Measurements from ENCODE around the gene FRG2. TPM values are rescaled to one million over a fixed set of nuclear protein-coding genes. Genes with fewer than 3 reads are reported as not detected.
"Not testable (repeated sequence)": the region's sequence is repeated elsewhere in the genome, so short reads cannot be mapped to it uniquely, and the experiment has no call there.

FRG2 gene
- not detected for polyA plus RNA-seq (2012; ENCODE audit: insufficient read depth, insufficient read length)

DNA sequence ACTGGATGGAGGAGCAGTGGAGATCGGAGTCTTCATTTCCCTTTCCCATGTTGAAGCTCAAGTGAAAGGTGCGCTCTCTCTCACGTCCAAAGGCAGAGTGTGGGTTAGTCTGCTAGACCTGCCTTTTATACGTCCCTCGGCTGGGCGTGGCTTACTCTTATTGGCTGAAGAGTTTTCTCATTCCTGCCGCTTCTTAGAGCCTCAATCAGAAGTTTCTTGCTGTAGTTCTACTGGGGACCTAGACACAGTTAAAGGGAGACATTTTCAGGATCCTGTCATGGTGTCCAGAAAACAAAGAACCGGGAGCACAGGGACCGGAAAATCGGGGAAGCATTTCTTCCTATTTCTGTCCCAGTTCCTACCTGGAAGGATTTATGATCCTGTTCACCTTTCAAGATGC, at the start of gene FRG2:
FRG2 (minus strand) TSS at position 101 of the 400 bp plus-strand sequence; CDS start at position 49, 52 bp downstream.
- H3K4me3 ChIP-seq (ENCODE audit: low read length); DNase-seq (ENCODE audit: low read depth, low spot score): not testable (repeated sequence)

GRCh38 chr4:190068351-190068750, 41.3 kb upstream of the FRG2 start:
- not testable (repeated sequence) for H3K4me3 ChIP-seq (ENCODE audit: low read length); DNase-seq (ENCODE audit: low read depth, low spot score)

GRCh38 chr4:190064805-190065204, 37.7 kb upstream of the FRG2 start:
- not testable (repeated sequence) for H3K4me3 ChIP-seq (ENCODE audit: low read length); DNase-seq (ENCODE audit: low read depth, low spot score)

DNA sequence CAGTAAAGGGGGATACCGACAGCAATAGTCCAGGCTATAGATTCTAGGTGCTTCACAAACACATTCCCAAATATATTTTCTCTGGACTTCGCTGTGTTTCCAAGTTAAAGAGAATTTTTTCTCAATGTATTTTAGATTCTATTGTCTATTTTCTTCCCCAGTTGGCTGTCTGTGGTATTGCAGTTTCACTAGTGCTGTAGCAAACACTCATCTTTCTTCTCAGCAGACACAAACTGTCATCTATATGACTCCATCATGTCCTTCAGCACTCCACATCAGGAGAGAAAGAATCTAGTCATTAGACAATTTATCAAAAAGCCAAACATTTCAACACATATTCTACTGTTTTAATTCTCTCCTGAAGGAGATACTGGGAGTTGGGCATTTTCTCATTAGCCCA, 37.3 kb upstream of the FRG2 start, which contains the start of gene DBET:
DBET (plus strand) TSS at position 161 of the 400 bp plus-strand sequence.
- not testable (repeated sequence) for DNase-seq (ENCODE audit: low read depth, low spot score); H3K4me3 ChIP-seq (ENCODE audit: low read length)

GRCh38 chr4:190058997-190059396, 31.9 kb upstream of the FRG2 start:
- not testable (repeated sequence) for H3K4me3 ChIP-seq (ENCODE audit: low read length); DNase-seq (ENCODE audit: low read depth, low spot score)

DNA sequence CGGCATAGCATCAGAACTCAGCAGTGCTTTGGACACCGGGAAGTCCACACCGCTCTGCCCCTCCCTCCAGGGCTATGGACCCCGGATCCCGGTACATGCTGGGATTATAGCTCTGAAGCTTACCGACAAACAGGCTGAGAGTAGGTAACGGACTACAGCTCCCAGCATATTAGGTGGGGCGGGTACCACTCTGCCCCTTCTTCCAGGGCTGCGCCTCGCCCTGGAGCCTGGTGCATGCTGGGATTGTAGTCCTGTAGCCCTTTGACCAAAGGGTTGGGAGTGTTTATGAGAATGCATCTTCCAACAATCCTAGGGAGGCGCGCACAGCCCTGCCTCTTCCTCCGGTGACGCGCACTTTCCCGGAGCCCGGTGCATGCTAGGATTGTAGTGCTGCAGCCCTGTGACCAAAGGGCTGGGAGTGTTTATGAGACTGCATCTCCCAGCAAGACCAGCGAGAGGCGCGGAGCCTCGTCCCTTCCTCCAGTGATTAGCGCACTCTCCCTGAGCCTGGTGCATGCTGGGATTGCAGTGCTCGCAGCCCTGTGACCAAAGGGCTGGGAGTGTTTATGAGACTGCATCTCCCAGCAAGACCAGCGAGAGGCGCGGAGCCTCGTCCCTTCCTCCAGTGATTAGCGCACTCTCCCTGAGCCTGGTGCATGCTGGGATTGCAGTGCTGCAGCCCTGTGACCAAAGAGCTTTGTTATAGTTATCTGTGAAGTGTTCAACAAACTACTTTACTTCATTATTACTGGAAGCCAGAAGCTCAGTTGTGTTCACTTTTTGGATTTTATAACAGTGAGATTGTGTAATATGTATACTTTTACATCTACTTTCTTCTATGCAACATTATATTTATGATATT, 22.6 kb upstream of the FRG2 start:
- DNase-seq (ENCODE audit: low read depth, low spot score); H3K4me3 ChIP-seq (ENCODE audit: low read length): not testable (repeated sequence)

DNA sequence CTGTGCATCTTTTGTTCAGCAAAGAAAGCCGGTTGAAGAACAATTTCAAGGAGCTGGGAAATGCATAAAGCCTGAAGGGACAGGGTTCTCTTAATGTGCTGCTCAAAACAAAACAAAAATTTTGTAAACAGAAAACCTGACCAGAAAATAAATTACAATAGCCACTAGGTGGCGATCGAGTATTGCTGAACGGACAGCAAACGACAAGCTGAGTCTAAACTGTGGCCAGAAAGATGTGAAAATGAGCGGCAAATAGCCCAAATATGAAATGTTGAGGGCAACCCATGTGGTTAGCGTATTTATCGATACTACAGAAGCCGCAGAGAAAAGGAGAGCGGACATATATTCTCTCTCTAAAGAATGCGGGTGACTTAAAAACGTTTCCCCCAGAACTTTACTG, 20.6 kb upstream of the FRG2 start:
- DNase-seq (ENCODE audit: low read depth, low spot score); H3K4me3 ChIP-seq (ENCODE audit: low read length): not testable (repeated sequence)

DNA sequence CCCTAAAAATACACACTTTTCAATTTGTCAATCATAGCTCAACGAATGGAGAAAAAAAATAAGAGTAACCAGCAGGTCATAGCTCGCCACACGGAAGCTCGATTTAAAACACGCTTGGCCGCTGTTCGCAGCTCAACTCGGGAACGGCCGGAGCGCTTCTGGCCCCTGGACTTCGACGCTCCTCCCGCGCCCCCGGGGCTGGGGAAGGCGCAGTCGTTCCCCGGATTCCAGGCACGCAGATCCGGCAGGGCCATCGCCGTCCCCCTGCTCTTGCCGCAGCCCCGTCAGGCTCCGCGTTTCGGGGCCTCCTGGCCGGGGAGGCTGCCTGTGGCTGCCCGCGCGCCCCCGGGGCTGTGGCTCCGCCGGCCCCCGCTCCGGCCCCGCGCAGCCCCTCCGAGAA, 13.8 kb upstream of the FRG2 start:
- H3K4me3 ChIP-seq (ENCODE audit: low read length); DNase-seq (ENCODE audit: low read depth, low spot score): not testable (repeated sequence)

DNA sequence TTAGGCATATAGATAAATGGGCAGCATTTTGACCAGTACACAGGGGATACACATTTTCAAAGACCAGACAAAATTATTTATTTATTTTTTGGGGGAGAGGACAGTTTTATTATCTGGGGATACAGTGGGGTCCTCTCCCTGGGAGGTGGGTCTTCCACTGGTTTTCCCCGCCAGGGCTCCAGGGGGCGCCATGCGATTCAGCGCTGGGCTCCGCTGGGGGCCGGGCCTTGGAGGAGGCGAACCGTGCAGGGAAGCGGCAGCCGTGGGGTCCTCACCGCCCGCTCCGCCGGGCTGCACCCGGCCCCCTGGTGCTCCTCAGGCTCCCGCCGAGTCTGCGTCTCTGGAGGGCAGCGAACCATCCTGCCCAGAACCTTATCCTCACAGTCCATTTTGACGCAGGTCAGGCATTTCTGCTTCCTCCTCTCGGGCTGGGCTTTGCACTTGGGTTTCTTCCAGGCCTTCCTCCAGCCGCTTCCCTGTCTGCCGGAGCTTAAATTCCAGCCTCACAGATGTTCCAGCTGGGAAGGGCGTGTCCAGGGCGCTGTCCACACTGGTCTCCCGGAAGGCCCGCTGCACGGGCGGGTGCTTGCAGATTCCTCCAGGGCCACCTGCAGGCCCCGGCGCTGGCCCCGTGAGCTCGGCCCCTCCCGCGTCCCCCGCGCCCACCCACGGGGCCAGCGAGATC, 10.8 kb upstream of the FRG2 start:
- DNase-seq (ENCODE audit: low read depth, low spot score); H3K4me3 ChIP-seq (ENCODE audit: low read length): not testable (repeated sequence)

DNA sequence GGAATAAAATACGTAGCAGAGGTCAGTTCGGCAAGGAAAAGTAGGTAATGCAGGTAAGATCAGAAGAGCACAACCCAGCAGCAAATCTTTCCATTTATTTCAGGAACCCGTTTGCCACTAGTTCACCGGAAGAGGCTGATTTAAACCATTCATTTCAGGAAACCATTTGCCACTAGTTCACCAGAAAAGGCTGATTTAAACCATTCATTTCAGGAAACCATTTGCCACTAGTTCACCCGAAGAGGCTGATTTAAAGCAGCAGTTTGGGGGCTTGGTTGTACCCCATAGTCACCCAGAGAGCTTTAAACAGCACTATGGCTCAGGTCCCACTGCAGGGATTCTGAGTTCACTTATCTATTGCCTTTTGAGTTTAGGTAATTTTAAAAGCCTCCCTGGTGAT, 4.2 kb upstream of the FRG2 start:
- DNase-seq (ENCODE audit: low read depth, low spot score); H3K4me3 ChIP-seq (ENCODE audit: low read length): not testable (repeated sequence)

GRCh38 chr4:190022614-190023281, 4.3 kb downstream of the FRG2 start:
- DNase-seq (ENCODE audit: low read depth, low spot score), result not testable (repeated sequence)

GRCh38 chr4:190021973-190022372, 5.1 kb downstream of the FRG2 start:
- not testable (repeated sequence) for DNase-seq (ENCODE audit: low read depth, low spot score)

More at GRCh38 chr4:190022614-190023281, 4.3 kb downstream of the FRG2 start:
- H3K4me3 ChIP-seq (ENCODE audit: low read length), result not testable (repeated sequence)

GRCh38 chr4:190020790-190021717, 6.0 kb downstream of the FRG2 start:
- peak; percentile 6 for DNase-seq (ENCODE audit: low read depth, low spot score)
- H3K4me3 ChIP-seq (ENCODE audit: low read length), result peak overlapping the region; percentile 52

More at GRCh38 chr4:190021973-190022372, 5.1 kb downstream of the FRG2 start:
- not testable (repeated sequence) for H3K4me3 ChIP-seq (ENCODE audit: low read length)

DNA sequence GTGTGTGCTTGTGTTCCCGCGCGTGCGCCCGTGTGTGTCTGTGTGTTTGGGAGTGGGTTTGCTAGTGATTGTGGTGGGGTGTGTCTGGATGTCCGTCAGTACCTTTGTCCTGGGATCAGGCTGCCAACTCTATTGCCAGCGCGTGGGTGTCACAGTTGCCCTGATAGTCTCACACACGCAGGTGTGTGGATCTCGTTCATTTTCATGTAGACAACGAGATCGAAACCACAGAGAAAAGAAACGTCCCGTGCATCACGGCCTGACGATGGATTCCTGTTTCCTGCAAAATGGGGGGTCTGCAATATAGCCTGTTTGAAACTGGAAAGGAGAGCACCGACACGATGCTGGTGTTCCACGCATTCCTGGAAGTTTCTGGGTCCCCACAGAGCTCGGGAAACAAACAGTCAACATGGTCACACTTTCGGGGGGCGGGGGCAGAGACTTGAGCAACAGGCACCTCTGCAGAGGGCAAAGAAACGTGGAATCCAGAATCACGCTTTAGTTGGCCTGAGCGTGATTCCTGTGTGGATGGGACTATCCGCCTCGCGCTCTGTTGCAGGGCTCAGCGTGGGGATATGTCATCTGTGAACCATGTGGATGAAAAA, 7.1 kb downstream of the FRG2 start:
- not testable (repeated sequence) for DNase-seq (ENCODE audit: low read depth, low spot score); H3K4me3 ChIP-seq (ENCODE audit: low read length)

DNA sequence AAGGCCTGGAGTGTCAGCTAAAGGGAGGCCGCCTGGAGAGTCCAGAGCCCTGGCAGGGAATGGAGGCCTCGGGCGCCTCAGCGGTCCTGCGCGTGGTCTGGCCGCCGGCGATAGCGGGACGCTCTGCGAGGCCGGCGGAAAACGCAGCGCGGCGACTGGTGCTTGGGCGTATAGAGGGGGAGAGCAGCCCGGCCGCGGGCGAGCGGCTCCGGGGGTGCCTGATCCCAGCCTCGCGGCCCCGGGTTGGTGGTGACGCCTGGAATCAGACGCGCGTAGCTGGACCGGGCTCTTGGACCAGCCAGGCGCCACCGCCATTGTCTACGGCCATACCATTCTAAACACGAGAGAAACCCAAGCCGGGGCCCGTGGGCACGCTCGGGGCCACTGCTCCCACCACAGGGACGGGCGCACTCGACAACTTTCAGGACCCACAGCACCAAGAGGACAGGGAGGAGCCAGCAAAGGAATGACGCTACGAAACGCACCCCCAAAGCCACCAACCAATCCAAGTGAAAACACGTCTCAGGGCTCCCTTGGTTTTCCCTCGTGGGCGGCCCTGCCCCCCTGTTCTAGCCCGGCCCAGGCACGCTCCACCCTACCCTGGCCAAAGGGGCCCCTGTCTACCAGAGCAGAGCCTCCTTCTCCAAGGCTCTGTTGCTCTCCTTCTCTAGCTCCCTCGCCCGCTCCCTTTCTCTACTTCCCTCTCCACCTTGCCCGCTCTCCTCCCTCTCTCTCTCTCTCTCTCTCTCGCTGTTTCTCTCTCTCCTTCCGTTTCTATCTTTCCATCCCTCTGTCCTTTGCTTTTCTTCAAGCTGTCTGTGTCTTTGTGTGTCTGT, 7.8 kb downstream of the FRG2 start:
- H3K4me3 ChIP-seq (ENCODE audit: low read length), result no peak overlapping the region
- DNase-seq (ENCODE audit: low read depth, low spot score), result no peak

DNA sequence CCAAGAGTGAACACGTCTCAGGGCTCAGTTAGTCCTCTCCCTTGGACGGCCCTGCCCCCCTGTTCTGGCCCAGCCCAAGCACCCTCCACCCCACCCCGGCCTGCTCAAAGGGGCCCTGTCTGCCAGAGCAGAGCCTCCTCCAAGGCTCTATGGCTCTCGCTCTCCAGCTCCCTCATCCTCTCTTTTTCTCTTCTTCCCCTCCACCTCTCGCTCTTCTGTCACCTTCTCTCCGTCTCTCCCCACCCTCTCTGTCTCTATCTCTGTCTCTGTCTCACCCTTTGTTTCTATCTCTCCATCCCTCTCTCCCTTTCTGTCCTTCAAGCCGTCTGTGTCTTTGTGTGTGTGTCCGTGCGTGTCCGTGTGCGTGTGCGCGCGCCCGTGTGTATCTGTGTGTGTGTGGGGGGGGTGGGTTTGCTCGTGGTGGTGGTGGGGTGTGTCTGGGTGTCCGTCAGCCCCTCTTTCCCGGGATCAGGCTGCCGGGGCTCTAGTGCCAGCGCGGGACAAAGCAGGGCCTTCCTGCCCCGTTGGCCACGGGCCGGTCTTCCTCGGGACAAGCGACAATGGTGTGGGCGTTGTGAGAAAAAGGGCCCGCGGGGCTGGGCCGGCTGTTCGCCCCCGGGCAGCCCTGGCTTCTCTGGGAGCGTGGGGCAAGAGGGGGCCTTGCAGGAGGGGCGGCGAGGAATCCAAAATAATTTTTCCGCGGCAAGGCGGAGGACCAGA, 8.7 kb downstream of the FRG2 start:
- DNase-seq (ENCODE audit: low read depth, low spot score), result no peak
- H3K4me3 ChIP-seq (ENCODE audit: low read length), result no peak overlapping the region
